Hematopoietic multipotent progenitor cell treated with erythropoietin and hydrocortisone succinate and interleukin-3 and kit ligand, for 15 days (in vitro differentiated cells): ENCODE data around the gene C1orf174.
A peak's percentile ranks its signal among the peaks of the same experiment; 100 is the strongest.

Experiments
- DNase-seq: peaks from one replicate; pipeline ENCODE4 v3.0.0-alpha.2; 2015; ENCODE audit warnings: low spot score

The C1orf174 gene

DNA sequence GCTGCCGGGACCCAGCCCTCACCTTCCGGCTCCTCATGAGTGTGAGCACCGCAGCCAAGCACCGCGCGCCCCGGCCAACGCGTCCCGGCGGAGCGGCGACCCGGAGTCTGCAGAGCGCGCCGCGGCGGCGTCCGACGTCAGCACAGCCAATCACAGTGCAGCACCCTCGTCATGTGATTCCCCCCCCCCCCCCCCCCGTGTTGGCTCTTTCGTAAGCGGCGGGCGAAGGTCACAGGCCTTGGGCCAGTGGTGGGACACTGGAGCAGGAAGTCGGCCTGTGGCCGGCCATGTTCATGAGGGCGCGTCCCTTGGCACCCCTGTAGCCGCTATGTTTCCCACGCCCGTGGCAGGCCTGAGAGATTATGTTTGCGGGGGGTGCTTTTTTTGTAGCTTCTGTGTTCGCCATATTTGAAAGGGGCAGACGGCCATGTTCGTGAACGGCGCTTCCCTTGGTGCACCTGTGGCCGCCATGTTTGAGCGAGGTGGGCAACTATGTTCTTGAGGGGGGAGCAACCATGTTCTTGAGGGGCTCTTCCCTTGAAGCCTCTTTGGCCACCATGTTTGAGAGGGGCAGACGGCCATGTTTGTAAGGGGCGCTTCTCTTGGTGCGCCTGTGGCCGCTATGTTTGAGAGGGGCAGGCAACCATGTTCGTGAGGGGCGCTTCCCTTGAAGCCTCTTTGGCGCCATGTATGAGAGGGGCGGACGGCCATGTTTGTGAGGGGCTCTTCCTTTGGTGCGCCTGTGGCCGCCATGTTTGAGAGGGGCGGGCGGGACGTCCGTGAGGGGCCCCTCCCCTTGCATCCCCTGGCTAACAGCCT, at the start of gene C1orf174:
Gene C1orf174 (minus strand): TSS at position 123 of the 819 bp plus-strand sequence. CDS start 86 bp downstream, at position 37.
- peak; percentile 96 for DNase-seq

DNA sequence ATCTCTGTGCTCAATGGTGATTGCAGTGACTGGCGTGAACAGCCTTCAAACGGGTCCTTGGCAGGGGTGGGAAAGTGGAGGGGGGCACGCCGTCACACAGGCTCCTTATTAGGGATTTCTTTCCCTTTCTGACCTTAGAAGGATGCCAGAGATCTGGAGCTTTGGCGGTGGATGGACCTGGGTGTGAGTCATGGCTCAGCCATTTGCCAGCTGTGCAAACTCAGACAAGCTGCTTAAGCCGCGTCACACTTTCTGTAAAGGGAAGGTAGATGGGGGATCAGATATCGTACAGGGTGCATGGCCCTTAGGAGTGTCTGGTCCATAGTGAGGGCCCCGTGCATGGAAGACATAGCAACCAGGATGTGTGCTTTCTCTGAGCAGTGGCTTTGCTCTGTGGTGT, 48.3 kb upstream of the C1orf174 start:
- no peak for DNase-seq

DNA sequence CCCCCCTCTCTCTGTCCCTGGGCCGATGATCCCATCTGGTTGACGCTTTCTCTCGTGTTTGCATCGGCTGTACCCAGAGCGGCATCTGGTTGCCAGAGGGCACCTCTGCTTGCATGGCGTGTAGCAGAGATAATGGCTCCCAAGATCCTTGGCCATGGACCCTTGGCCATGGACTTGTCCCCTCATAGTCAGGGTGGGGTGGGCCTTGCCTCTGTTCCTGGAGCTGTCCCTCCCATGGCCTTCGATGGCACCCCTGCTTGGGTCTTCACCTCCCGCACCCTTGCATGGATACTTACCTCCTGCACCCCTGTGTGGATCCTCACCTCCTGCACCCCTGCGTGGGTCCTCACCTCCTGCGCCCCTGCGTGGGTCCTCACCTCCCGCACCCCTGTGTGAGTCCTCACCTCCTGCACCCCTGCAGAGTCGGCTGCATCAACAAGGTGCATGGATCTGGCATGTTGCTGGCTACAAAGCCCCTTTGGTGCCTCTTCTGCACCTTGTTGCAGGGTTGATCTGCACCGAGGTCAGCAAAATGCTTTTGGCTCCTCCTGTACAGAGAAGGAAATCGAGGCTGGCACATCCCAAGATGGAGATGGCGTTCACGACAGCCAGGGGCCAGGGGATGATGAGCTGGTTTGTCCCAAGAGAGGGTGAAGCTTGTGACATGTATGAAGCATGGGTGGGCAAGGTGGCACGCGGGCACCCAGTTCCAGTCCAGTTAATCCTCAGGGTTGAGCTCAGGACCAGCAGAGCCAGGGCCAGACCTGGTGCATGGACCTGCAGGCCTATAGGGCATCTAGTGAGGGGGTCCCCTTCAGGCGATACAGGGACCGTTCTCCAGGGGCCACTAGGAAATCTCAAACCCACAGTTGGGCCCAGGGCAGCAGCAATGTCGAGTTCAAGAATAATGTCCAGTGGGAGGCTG, 46.1 kb upstream of the C1orf174 start:
- no peak for DNase-seq

DNA sequence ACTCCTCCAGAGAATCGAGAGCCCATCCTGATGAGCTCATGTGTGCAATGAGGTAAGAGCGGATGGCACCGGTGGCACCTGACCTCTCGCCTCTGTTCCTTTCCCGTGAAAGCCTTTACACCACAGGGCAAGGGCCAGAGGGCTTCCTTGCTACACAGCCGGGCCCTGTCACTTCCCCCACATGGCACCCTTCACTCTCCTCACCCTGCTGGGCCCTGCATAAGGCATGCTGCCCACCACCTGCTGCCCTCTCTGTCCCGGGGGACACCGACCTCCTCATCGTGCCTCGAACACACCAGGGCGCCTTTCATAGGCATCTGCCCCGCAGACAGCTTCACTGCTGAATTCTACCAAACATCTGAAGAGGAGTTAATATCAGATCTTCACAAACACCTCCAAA, 45.1 kb upstream of the C1orf174 start:
- DNase-seq, result no peak

DNA sequence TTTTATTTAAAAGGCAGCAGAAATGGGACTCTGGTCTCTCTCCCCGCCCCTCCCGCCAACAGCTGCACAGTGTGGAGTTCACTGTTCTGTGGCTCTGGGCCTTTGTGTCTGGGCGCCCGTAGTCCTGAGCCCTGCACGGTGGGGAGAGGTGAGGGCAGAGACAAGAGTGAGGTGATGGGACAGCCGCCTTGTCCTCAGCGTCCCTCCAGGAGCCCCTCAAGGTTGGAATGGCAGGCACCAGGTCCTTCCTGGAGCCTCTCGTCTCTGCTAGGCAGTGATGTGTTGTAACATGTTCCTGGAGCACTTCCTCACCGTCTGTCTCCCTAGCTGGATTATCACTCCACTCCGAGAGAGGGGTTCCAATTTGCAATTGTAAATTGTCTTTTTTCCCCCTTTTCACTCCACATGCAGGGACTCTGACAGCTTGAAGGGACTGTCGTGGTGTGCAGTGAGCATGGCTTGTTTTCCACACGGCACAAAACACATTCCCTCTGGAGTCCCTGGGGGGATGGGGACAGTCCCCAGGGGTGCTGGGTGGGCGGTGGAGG, 44.6 kb upstream of the C1orf174 start:
- DNase-seq, result no peak

DNA sequence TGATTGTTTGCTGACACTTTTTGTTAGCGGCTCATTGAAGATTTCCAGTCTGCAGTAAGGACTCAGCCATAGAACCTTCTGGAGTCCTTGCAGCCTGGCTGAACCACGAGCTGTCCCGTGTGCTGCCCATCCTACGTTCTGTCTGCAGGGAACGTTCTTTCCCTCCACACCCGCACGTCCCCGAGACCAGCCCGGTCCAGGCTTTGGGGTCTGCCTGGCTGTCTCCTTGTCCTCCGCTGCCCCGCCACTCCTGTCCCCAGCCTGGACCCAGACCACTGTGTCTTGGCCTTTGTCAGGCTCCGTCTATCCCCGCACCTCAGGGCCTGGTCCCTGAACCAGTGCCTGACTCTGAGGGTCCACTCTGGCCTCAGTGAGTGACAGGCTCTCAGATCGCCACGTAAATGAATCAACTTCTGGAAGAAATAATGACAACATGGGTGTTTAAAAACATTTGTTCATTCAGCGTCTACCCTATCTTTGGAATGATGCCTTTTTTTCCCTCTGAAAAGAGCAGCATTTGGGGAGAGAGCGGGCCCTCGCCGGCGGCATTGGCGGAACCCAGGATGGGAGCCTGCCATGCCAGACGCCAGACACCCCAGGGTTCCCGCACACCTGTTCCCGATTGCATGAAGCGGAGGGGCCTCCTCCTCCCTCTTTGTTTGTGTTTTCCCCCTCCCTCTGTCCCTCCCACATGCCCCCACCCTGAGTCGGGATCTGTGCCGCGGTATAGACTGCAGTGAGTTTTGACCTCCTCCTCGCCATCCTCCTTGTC, 43.9 kb upstream of the C1orf174 start:
- DNase-seq, result no peak

DNA sequence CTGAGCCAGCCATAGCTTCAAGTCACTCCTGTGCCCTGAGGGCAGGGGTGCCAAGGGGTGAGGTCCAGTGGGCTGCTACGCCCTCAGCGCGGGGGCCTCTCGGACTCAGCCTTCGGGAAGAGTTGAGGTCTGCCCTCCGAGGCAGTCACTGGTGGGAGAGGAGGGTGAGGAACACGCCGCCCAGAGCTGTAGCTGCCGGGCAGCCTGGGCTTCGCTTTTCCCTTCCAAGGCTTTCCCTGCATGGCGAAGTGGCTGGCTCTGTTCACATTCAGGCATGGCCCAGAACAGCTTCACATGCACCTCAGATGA, 43.0 kb upstream of the C1orf174 start:
- no peak for DNase-seq

DNA sequence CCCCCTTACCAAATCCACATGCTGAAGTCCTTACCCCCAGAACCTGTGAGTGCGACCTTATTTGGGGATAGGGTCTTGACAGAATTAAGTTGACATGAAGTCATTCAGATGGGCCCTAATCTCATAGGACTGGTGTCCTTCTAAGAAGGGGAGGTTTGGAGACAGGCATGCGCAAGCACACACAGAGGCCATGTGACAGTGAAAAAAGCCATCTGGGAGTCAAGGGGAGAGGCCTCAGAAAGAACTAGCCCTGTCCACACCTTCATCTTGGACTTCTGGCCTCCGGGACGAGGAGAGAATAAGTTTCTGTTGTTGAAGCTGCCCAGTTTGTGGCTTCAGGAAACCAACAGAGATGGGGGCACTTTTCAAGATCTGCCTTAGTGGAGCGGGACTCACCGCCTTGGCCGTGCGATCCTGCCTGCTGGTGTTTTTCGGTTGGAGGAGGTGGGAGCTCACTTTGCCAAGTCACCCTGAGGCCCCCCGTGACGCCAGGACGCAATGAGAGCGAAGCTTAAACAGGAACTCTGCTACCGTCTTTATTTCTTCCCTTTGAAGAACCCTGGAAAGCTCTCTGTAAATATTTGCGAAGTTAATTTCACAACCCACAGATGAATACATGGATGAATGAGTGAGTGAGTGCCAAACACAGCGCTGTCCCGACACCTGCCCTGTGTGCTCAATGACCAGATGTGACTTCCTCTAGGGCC, 42.5 kb upstream of the C1orf174 start:
- DNase-seq, result no peak

DNA sequence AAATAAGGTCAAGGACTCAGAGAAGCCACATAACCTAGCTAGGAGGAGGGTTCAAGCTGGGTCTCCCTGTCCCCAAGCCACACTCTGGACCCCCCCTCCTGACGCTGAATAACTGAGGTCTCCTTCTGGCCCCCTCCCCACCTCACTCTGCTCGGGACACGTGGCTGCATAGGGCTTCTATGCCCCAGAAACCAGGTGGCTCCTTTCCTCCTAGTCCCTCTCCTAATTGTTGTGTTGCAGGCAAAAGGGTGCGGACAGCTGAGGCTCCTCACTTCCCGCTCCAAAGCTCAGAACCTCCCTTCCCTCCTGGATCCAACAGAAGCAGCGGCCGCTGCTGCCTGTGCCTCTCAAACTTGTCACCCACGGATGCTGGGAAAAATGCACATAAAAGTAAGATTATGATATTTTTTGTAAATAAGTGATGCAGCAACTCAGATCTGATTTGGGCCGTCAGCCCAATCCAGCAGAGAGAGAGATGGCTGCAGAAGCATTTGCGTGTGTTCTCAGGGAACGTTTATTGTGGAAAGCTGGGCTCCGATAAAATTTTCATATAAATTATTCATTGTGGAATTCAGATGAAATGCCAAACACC, 40.8 kb upstream of the C1orf174 start:
- DNase-seq, result no peak

DNA sequence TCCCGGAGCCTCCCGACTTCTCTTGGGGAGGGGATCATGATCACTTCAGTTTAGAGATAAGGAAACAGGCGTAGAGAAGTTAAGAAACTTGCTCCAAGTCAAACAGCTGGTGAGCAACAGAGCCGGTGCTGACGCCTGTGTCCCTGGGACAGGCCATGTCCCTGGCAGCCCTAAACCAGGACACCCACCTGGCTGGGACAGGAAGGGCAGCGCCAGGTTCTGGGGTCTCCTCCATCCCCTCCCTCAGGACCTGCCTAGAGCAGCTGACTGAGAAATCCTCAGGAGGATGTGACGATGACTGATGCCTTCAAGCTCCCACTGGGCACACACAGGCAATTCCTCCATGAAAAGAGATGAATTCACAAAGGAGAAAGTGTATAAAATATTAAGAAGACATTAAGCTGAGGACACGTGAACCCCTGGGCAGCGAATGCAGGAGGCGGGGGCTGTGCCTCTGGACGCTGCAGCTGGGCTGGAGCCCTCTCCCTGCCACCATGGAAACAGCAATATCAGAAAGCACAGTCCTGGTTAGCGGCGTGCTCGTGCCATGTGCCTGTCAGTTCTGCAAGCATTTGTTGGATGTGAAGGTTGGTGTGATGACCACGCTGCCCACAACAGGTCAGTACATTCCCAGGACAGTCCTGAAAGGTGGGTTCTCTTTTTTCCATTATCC, 40.1 kb upstream of the C1orf174 start:
- DNase-seq, result no peak

DNA sequence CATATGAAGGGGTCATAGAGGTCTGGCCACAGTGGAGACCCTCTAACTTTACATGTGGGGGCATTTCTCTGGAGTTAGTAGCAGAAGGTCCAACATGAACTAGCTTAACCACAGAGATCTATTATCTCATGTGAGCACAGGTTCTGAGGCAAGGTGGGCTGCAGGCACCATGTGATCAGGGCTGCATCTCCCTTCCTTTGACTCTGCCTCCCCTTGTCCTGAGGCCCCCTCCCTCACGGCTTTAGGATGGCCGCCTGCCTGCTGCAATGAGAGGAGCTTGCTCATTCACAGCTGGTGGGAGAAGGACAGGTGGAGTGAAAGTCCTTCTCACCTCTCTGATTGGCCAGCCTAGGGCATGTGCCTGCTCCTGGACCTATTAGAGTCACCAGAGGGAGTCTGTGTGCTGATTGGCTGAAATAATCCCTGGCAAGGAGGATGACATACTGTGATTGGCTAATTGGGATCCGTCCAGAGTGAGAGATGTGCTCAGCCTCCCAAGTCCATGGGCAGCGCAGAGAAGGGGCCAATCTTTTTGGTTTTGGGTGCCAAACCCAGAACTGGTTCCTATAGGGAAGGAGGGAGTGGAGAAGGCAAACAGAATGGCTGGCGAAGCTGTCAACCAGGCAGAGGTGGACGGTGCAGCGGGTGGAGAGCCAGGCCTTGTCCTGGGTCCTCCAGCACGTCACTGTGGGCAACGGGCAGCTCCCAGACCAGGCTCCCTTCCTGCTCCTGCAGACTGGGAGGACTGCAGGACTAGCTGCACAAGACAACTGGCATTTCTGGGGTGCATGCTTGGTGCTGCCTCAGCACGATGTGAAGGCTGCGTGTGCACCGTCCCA, 39.4 kb upstream of the C1orf174 start:
- DNase-seq, result no peak

DNA sequence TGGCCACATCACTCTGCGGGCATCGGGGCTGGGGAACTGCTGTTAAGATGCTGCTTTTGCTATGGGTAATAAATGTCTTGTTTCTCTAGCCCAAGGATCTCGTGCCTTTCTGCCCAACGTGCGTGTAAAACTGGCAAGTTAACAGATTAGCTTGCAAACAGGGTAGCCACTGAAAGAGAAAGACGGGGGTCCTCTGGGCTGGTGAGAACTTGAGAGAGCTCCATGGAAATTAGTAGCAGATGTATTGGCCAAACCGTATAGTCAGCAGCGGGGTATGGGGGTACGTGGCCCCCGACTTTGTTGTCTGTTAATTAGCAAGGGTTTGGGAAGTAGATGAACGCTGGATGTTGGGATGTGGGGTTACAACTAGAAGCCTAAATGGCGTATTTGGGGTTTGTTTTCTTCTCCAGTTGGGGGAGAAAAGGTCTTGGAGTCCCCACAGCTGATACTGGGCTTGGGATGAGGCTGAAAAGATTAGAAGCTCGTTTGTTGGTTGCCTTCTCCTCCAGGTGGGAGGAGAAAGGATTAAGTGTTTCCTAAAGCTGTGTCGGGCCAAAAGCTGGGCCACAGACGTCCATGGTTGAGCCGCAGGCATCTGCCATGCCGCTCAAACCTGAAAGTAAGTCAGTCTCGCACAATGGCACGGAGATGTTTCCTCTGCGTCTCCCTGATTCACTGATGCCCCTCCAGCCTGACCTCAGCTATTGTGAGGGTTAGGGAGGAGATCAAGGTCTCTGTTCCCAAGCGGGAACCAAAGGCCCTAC, 32.3 kb upstream of the C1orf174 start:
- no peak for DNase-seq

DNA sequence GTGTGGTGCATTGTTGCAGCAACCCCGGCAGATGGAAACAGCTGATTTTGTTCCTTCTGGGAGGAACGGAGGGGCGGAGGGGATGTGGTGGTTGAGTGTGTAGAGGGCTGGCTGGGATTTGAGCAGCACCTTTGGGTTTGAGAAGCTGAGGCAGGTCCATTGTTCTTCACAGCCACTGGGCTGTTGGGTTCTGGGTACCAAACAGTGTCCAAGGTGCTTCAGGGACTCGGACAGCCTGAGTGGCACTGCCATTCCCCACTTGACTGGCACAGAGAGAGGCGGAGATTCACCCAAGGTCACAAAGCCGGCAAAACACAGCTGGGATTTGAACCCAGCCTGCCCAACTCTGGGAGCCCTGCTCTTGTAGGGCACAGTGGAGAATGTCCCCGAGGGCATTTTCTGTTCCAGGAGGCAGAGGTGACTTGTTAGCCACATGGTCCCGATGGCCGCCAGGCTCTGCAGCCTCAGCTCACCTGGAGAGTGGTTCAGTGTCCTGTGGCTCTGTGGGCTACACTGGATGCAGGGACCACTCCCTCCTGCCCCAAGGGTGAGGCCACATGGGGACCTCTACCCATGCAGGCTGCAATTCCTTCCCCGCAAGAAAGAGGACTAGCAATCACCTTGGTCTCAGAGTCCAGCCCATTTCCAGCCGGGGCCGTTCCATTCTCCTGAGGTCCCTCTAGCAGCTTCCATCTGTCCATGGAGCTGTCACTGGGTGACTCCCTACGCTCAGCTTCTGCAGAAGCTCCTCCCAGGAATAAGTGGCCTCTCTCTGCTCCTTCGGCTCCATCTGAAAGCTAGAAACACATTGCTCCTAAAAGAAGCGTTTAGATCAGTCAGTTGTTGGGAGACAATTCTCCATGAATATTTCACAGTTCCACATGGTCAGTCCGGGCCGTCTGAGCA, 31.2 kb upstream of the C1orf174 start:
- no peak for DNase-seq

DNA sequence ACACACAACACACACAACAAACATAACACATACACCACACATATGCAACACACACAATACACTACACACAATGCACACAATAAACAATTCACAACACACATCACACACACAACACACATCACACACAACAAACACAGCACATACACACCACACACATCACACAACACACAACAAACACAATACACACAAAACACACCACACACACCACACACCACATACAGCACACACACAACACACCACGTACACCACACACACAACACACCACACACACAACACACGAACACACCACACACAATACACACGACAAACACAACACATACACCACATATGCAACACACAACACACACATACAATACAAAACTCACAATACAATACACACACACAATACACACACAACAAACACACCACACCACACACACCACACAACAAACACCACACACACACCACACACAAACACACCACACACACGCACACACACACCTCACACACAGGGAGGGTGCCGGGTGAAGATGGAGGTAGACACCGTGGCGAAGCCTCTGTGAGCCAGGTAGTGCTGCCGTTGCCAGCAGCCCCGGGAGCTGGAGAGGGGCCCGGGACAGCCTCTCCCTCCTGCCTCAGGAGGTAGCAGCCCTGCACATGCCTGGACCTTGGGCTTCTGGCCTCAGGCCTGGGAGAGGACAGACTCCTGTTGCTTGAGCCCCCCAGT, 30.4 kb upstream of the C1orf174 start:
- no peak for DNase-seq

DNA sequence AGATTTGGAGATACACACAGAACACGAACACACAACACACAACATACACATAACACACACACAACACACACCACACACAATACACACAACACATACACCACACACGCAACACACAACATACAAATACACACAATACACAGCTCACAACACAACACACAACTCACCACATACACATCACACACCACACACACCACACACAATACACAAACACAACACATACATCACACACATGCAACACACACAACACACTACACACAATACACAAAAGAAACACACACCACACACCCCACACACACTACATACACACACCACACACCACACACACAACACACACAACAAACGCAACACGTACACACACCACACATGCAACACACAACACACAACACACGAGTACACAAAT, 29.1 kb upstream of the C1orf174 start:
- no peak for DNase-seq

DNA sequence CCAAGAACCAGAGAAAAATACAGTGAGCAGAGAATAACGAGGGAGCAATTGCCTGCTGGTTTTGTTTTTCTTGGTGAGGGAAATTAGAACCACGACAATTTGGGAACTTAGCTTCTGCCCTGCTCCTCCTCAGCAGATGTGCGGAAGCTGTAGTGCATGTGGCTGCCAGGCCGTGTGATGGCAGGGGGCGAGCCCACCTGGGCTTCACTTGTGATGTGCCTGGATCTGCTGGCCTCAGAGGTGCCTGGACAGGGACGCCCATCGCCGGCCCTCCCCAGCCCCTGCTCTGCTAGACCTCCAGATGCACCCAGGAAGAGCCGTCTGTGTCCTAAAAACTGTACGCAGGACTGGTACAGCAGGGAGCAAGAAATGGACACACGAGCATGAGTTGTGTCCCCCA, 28.5 kb upstream of the C1orf174 start:
- DNase-seq, result no peak

DNA sequence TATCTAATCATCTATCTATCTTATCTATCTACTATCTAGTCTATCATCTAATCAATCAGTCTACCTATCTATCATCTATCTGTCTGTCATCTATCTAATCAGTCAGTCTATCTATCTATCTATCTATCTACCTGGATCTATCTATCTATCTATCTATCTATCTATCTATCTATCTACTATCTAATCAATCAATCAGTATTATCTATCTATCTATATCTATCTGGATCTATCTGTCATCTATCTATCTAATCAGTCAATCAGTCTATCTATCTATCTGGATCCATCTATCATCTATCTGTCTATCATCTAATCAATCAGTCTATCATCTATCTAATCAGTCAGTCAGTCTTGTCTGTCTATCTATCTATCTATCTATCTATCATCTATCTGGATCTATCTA, 26.9 kb upstream of the C1orf174 start:
- no peak for DNase-seq
